Spleen (tissue), 7 donors: ENCODE data around the gene RNASE8.
A peak's percentile ranks its signal among the peaks of the same experiment; 100 is the strongest.

Experiments used
- POLR2A ChIP-seq, 3 donors: fragments of 450-650 bp; IDR thresholded peaks; one replicate each; pipeline ENCODE4 v1.5.1; 2017; ENCODE audit warnings: antibody characterized with exemption in 3 of 3, mild to moderate bottlenecking in 1 of 3
- POLR2AphosphoS5 ChIP-seq, 3 donors: sonication (generic); formaldehyde crosslinking; IDR thresholded peaks; one replicate each; pipeline ENCODE4 v1.5.1; 2017; ENCODE audit warnings: antibody characterized with exemption in 3 of 3
- TF ChIP-seq, protein P1 (sequence below), 11 experiments: fragments of 200-600 bp in 7 of 11; fragments of 450-650 bp in 4 of 11; sonication (generic) in 4 of 11; IDR thresholded peaks in 8 of 11; conservative IDR thresholded peaks in 3 of 11; 1 replicate in 7 of 11; 2 replicates in 4 of 11; pipeline versions ENCODE4 v1.4.0 to v1.8.0; 2016 to 2021; ENCODE audit warnings: antibody characterized with exemption in 11 of 11, inconsistent platforms in 4 of 11, mild to moderate bottlenecking in 1 of 11
- donor health status: DM: no; HTN: no; CAD: no; lungs with moderate emphysema.
- donor health status: DM: no; HTN: no; CAD: no.
- donor health status: DM: no; HTN: no; CAD: no.

DNA sequence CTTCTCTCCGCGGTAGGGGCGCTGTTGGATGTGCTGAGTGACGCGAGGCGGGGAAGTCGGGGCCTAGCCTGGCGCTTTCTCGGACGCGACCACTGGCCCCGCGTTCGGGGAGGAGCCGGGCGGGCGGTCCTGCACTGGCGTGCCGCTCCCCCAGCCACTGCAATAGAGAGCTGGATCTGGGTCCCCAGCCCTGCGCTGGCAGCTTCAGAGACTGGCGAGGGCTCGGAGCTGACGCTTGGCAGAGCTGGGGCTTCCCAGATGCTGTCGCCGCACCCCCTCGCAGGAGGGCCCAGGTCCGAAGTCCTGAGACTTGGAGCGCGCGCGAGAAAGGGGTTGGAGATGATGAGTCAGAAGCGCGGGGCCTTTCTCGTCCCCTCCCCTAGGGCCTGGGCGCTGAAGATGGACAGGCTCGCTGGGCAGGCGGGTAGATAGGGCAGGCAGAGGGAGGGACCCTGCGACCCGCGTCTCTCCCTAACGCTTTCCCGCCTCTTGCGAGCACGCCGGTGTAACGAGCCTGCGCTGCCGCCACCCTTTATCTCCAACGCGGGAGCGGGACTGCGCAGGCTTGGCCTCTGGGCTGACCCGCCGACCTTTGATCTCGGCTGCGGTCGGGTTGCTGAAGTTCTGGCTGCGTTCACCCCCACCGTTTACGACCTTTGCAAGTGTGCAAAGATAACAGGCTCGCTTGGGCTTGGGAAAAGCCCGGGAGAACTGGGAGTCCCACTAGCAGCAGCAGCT is 46.3 kb downstream of the RNASE8 start:
- TF ChIP-seq, protein P1, sequence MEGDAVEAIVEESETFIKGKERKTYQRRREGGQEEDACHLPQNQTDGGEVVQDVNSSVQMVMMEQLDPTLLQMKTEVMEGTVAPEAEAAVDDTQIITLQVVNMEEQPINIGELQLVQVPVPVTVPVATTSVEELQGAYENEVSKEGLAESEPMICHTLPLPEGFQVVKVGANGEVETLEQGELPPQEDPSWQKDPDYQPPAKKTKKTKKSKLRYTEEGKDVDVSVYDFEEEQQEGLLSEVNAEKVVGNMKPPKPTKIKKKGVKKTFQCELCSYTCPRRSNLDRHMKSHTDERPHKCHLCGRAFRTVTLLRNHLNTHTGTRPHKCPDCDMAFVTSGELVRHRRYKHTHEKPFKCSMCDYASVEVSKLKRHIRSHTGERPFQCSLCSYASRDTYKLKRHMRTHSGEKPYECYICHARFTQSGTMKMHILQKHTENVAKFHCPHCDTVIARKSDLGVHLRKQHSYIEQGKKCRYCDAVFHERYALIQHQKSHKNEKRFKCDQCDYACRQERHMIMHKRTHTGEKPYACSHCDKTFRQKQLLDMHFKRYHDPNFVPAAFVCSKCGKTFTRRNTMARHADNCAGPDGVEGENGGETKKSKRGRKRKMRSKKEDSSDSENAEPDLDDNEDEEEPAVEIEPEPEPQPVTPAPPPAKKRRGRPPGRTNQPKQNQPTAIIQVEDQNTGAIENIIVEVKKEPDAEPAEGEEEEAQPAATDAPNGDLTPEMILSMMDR (IDR thresholded peaks at IDR 0.05 in 8 of 11, conservative IDR thresholded peaks at IDR 0.05 in 3 of 11), result peak; percentile 83 to 95 (median 92)
- TF ChIP-seq POLR2AphosphoS5 (IDR thresholded peaks at IDR 0.05) (peak; percentile 96 to 98 (median 96)), POLR2A (IDR thresholded peaks at IDR 0.05) (peak; percentile 36 to 59 (median 40))
